Astrocyte of the spinal cord (primary cell): Measurements from ENCODE around the gene KRT10.
A peak's percentile ranks its signal among the peaks of the same experiment; 100 is the strongest.

Experiments used
- DNase-seq: peaks from one replicate; pipeline ENCODE4 v3.0.0; 2011; ENCODE audit warnings: low read depth, low spot score
- H3K4me3 ChIP-seq: 2 replicates; pipeline ENCODE4 v1.5.1; 2011; ENCODE audit warnings: low read depth, mild to moderate bottlenecking, low read length, moderate library complexity
- in situ Hi-C: cut with HindIII; loops from 2 replicates; pipeline ENCODE4 v1.10.0; 2017; ENCODE audit warnings: low sequenced_read_pairs
- TF ChIP-seq, protein P1 (sequence below): IDR thresholded peaks from 2 replicates; pipeline ENCODE4 v1.5.1; 2012; ENCODE audit warnings: low read depth, mild to moderate bottlenecking, low read length, inconsistent platforms

The KRT10 gene

DNA sequence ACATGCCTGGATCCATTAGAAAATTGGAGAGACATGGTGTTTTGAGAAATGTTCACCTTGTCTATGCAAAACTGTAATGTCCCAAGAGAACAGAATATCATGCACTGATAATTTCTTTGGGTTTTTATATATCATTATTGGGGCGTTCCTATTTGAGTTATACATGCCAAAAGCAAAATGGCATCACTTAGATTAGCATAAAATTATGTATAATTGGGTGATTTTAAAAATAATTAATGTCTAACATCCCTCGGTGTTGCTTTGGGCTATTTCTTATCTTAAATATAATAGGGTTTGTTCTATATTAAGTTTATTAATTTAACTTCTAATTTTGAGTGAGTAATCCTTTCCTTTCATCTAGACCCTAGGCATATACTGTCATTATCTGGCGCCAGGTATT, 22.6 kb downstream of the KRT10 start, which contains the start of gene KRT28:
TSS of gene KRT28 (minus strand) at position 101 of the 400 bp plus-strand sequence. CDS start at position 35, 66 bp downstream.
- TF ChIP-seq, protein P1, sequence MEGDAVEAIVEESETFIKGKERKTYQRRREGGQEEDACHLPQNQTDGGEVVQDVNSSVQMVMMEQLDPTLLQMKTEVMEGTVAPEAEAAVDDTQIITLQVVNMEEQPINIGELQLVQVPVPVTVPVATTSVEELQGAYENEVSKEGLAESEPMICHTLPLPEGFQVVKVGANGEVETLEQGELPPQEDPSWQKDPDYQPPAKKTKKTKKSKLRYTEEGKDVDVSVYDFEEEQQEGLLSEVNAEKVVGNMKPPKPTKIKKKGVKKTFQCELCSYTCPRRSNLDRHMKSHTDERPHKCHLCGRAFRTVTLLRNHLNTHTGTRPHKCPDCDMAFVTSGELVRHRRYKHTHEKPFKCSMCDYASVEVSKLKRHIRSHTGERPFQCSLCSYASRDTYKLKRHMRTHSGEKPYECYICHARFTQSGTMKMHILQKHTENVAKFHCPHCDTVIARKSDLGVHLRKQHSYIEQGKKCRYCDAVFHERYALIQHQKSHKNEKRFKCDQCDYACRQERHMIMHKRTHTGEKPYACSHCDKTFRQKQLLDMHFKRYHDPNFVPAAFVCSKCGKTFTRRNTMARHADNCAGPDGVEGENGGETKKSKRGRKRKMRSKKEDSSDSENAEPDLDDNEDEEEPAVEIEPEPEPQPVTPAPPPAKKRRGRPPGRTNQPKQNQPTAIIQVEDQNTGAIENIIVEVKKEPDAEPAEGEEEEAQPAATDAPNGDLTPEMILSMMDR = no peak
- no peak within 1 kb of the TSS for H3K4me3 ChIP-seq
- no peak for DNase-seq
- in situ Hi-C loops = no loop called here

DNA sequence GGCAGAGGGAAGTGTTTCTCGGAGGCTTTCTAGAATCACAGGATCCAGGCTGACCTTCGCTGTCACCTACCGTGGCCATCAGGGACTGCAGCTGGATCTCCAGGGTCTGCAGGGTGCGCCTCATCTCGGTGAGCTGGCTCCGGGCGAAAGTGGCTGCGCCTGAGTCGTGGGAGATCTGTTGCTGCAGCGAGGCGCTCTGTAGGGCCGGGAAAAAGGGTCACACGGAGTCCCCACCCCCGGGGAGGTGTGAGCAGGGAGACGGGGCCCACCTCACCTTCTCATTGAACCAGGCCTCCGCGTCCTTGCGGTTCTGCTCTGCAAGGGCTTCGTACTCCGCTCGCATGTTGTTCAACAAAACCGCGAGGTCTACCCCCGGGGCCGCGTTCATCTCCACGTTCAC, 25.6 kb downstream of the KRT10 start:
- no peak for DNase-seq
- TF ChIP-seq, protein P1 = no peak
- H3K4me3 ChIP-seq = no peak overlapping the region
- in situ Hi-C loops = no loop called here

DNA sequence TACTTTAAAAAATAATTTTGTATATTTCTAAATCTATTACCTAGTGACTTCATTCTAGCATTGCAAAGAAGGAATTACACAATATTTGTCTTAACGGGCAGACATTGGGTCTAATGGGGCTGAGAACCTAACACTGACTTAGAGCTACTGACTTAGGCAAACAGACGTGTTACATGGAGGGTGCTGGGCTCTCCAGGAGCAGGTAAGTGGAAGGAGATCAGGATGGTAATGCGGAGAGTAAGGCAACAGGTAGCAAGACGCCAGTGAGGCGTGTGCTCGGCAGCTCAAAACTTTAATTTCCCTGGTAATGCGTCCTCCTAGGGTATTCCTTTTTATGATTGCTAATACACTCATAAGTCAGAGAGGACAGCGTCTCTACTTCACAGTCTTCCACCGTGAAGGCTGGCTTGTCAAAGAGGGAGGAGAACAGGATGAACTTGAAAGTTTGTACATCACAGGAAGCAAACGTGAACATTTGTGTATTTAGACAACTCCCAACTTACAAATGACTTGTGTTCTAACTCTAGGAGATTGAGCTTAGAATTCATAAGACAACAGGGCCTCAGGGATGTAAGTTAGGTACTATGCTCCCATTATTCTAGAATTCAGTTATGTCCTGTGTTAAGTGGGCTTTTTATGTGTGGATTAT, 27.3 kb downstream of the KRT10 start:
- TF ChIP-seq, protein P1 = no peak
- in situ Hi-C loops = no loop called here
- DNase-seq = no peak
- H3K4me3 ChIP-seq = no peak overlapping the region

DNA sequence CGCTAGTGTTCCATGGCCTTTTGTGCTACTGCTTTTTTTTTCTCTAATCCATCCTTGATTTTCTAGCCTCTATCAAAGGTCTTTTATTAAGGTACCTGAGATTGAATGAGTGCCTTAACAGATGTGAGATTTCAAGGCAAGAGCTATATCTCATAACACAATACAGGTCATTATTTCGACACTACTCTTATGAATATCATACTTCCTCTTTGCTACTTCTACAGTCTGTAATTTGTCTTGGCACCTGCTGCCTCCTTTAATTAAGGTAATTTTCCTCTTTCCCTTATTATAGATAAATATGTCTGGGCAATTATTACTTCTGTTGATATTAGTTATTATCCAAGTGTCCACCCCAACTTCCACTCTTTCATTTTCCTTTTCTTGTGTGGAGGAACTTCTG, 27.9 kb downstream of the KRT10 start:
- H3K4me3 ChIP-seq = no peak overlapping the region
- in situ Hi-C loops = no loop called here
- TF ChIP-seq, protein P1 = no peak
- no peak for DNase-seq

DNA sequence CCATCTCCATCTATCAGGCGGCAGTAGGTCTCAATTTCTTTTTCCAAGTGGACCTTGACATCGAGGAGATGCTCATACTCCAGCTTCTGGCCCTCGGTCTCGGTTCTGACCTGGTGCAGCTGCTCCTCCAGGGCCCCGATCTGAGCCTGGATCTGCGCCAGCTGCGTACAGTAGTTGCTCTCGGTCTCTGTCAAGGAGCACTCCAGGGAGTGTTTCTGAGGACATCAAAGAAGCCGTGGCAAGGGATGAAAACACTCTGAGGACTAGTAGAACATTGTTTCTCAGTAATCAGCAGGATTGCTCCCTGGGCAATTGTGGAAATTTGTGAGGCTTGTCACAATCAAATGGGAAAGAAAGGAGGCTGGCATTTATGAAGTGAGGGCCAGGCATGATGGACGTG, 28.6 kb downstream of the KRT10 start:
- DNase-seq = no peak
- in situ Hi-C loops = no loop called here
- TF ChIP-seq, protein P1 = no peak
- H3K4me3 ChIP-seq = no peak overlapping the region

DNA sequence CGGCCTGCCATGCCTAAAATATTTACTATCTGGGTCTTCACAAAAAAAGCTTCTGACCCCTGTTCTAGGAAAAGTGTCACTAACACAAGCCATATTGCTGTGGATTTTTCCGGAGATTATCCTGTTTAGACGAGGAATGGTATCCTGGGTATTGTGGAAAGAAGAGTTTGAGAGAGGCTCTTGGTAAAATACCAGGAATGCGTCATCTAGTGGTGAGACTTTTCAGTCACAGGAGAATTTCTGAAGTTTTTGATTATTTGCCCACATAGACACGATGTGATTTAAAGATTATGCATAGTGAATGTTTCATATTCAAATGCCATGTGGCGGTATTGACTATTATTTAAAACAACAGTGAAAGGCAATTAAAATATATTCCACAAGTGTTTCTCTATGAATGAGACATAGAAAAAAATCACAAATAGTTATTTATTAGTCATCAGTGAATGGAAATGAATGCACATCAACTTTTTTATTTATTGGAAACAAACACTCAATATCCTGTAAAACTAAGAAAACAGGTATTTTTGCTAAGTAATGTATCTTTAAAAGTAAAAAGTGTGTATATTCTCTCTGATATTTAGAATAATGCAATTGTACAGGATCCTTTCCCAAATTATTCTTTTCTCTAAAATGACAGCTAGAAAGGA, 30.5 kb downstream of the KRT10 start:
- no peak overlapping the region for H3K4me3 ChIP-seq
- in situ Hi-C loops = no loop called here
- DNase-seq = peak; percentile 46
- TF ChIP-seq, protein P1 = peak; percentile 75
